CD4-positive, alpha-beta T cell (primary cell): ENCODE measurements around the gene STX18. TPM values are rescaled to one million over a fixed set of nuclear protein-coding genes. Genes with fewer than 3 reads are reported as not detected.

ENCODE experiments used
- ATAC-seq: fragments of 200-7000 bp; cut with Tn5 transposase; one replicate; pipeline ENCODE4 v1.10.0; 2022; ENCODE audit warnings: mild to moderate bottlenecking; ENCODE audit not compliant: poor library complexity
- CTCF ChIA-PET: fragments of 350-600 bp; sonication (Branson Sonifier 250); formaldehyde crosslinking; loops from one replicate; lab custom pipeline; 2021; ENCODE audit warnings: antibody characterized with exemption, inconsistent platforms; lab: Charles Lee
- POLR2A ChIA-PET: fragments of 350-600 bp; sonication (Branson Sonifier 250); formaldehyde crosslinking; loops from one replicate; lab custom pipeline; 2021; ENCODE audit warnings: antibody characterized with exemption, inconsistent platforms; lab: Charles Lee
- DNase-seq, 14 experiments: peaks; one replicate each; pipeline ENCODE4 v3.0.0-alpha.2; 2013 to 2020; ENCODE audit warnings: mixed read lengths in 2 of 14
- H3K27ac ChIP-seq, 2 donors: one replicate each; pipeline versions ENCODE4 v1.5.1 to v1.7.0; 2013; ENCODE audit warnings: low read length in 2 of 2, low read depth in 1 of 2, mild to moderate bottlenecking in 1 of 2
- H3K27me3 ChIP-seq, 2 experiments: 1 replicate in 1 of 2; 2 replicates in 1 of 2; pipeline versions ENCODE4 v1.6.1 to v1.7.0; 2013; ENCODE audit warnings: low read length in 2 of 2, control low read depth in 1 of 2, mild to moderate bottlenecking in 1 of 2, moderate library complexity in 1 of 2; ENCODE audit not compliant: insufficient read depth in 2 of 2, control insufficient read depth in 1 of 2
- H3K36me3 ChIP-seq: one replicate; pipeline ENCODE4 v1.6.1; 2013; ENCODE audit warnings: low read length, control low read depth; ENCODE audit not compliant: insufficient read depth
- H3K4me1 ChIP-seq: one replicate; pipeline ENCODE4 v1.6.1; 2013; ENCODE audit warnings: low read length, control low read depth; ENCODE audit not compliant: insufficient read depth
- H3K4me3 ChIP-seq: one replicate; pipeline ENCODE4 v1.5.1; 2013; ENCODE audit warnings: mild to moderate bottlenecking, low read length, moderate library complexity
- H3K9me3 ChIP-seq, 2 experiments: 1 replicate in 1 of 2; 2 replicates in 1 of 2; pipeline versions ENCODE4 v1.6.1 to v1.7.0; 2013; ENCODE audit warnings: low read length in 2 of 2, mild to moderate bottlenecking in 2 of 2, control low read depth in 1 of 2, moderate library complexity in 1 of 2; ENCODE audit not compliant: control insufficient read depth in 1 of 2, insufficient read depth in 1 of 2
- H3K27ac Mint-ChIP-seq: one replicate; pipeline ENCODE4 v1.8.0; 2020; ENCODE audit warnings: mixed read lengths
- H3K27me3 Mint-ChIP-seq: one replicate; pipeline ENCODE4 v1.8.0; 2021; ENCODE audit warnings: mixed read lengths
- H3K36me3 Mint-ChIP-seq: one replicate; pipeline ENCODE4 v1.8.0; 2021; ENCODE audit warnings: low read depth, mixed read lengths
- H3K4me1 Mint-ChIP-seq: one replicate; pipeline ENCODE4 v1.8.0; 2021; ENCODE audit warnings: low read depth, mixed read lengths
- H3K4me3 Mint-ChIP-seq: one replicate; pipeline ENCODE4 v1.8.0; 2020; ENCODE audit warnings: mild to moderate bottlenecking, mixed read lengths
- H3K9me3 Mint-ChIP-seq: one replicate; pipeline ENCODE4 v1.8.0; 2020; ENCODE audit warnings: mixed read lengths
- CTCF ChIP-seq: fragments of 200-600 bp; IDR thresholded peaks from one replicate; pipeline ENCODE4 v1.8.0; 2022; ENCODE audit warnings: antibody characterized with exemption, mild to moderate bottlenecking
- intact Hi-C, 2 experiments: fragments of 100-400 bp; cut with DNase I in 1 of 2; cut with micrococcal nuclease in 1 of 2; formaldehyde crosslinking; loops; one replicate each; pipeline versions ENCODE4 v1.15.1 to v1.9.0; 2023 to 2025; cut with DNase I, micrococcal nuclease
- total RNA-seq, 174 experiments: library from RNA in 2 of 174; stranded (reverse) in 2 of 174; gene quantifications; one replicate each; pipeline ENCODE4 v1.2.3 and lab custom pipeline; 2021 to 2026

The STX18 gene
- total RNA-seq, 2 experiments from 2014 or later: 15.2 to 15.5 TPM

- H3K4me1 Mint-ChIP-seq: no peaks in the 10 kb centered on the region
- no peak overlapping the region for H3K4me3 Mint-ChIP-seq
- Histone ChIP-seq H3K27me3 (no peaks in the 10 kb centered on the region), H3K4me1 (no peaks in the 10 kb centered on the region), H3K36me3 (peaks cover 2% of the 10 kb centered on the region), H3K9me3 (no peaks in the 10 kb centered on the region), H3K27ac (no peak overlapping the region), H3K4me3 (no peak overlapping the region)
- ChIA-PET POLR2A (no interaction called here), CTCF (no interaction called here)
- no peak for DNase-seq
- no peaks in the 10 kb centered on the region for H3K9me3 Mint-ChIP-seq
- H3K27ac Mint-ChIP-seq: no peak overlapping the region
- intact Hi-C loops: no loop called here
- H3K27me3 Mint-ChIP-seq: no peaks in the 10 kb centered on the region
- no peak for TF ChIP-seq CTCF
- H3K36me3 Mint-ChIP-seq: peaks cover 31% of the 10 kb centered on the region
- no peak for ATAC-seq
These were observed 22.7 kb upstream of the STX18 start for GRCh38 chr4:4564522-4564921.

GRCh38 chr4:4560642-4561041 lies 18.8 kb upstream of the STX18 start:
- CTCF ChIA-PET: no interaction called here
- Mint-ChIP-seq H3K4me1 (no peaks in the 10 kb centered on the region), H3K4me3 (no peak overlapping the region), H3K27me3 (no peaks in the 10 kb centered on the region), H3K9me3 (no peaks in the 10 kb centered on the region), H3K27ac (no peak overlapping the region), H3K36me3 (peaks cover 31% of the 10 kb centered on the region)
- TF ChIP-seq CTCF: no peak
- Histone ChIP-seq H3K4me3 (no peak overlapping the region), H3K9me3 (no peaks in the 10 kb centered on the region), H3K36me3 (peaks cover 2% of the 10 kb centered on the region), H3K27me3 (no peaks in the 10 kb centered on the region), H3K27ac (no peak overlapping the region), H3K4me1 (no peaks in the 10 kb centered on the region)
- intact Hi-C loops: no loop called here
- ATAC-seq (no peak), DNase-seq (no peak)
- POLR2A ChIA-PET: no interaction called here

- no peaks in the 10 kb centered on the region for H3K9me3 Mint-ChIP-seq
- no peak overlapping the region for H3K27ac Mint-ChIP-seq
- Histone ChIP-seq H3K4me3 (no peak overlapping the region), H3K4me1 (no peaks in the 10 kb centered on the region), H3K27me3 (no peaks in the 10 kb centered on the region), H3K36me3 (peaks cover 2% of the 10 kb centered on the region), H3K27ac (no peak overlapping the region), H3K9me3 (no peaks in the 10 kb centered on the region)
- H3K36me3 Mint-ChIP-seq: peaks cover 31% of the 10 kb centered on the region
- POLR2A ChIA-PET: no interaction called here
- no peak for TF ChIP-seq CTCF
- CTCF ChIA-PET: no interaction called here
- DNase-seq (no peak), ATAC-seq (no peak)
- H3K4me1 Mint-ChIP-seq: no peaks in the 10 kb centered on the region
- no peak overlapping the region for H3K4me3 Mint-ChIP-seq
- H3K27me3 Mint-ChIP-seq: no peaks in the 10 kb centered on the region
- intact Hi-C loops: no loop called here
These were observed 18.3 kb upstream of the STX18 start for GRCh38 chr4:4560136-4560535.
